Naive thymus-derived CD8-positive, alpha-beta T cell (primary cell): ENCODE data around the gene MYO5A. TPM values are rescaled to one million over a fixed set of nuclear protein-coding genes. Genes with fewer than 3 reads are reported as not detected.
"Not testable (repeated sequence)": the region's sequence is repeated elsewhere in the genome, so short reads cannot be mapped to it uniquely, and the experiment has no call there.

Experiments used
- ATAC-seq, 2 donors: fragments of 150-1000 bp; cut with Tn5 transposase in 1 of 2; sonication (Bioruptor Pico), chemical (Tn5 transposase) in 1 of 2; 1 replicate in 1 of 2; 2 replicates in 1 of 2; pipeline ENCODE4 v1.10.0; 2021; ENCODE audit warnings: mild to moderate bottlenecking in 2 of 2, moderate library complexity in 2 of 2
- POLR2A ChIA-PET: fragments of 350-600 bp; sonication (Branson Sonifier 250); formaldehyde crosslinking; loops from one replicate; lab custom pipeline; 2021; ENCODE audit warnings: antibody characterized with exemption; lab: Charles Lee
- DNase-seq, 10 donors: peaks; one replicate each; pipeline versions ENCODE4 v3.0.0 to v3.0.0-alpha.2; 2020 to 2022
- H3K27ac Mint-ChIP-seq, 10 donors: one replicate each; pipeline ENCODE4 v1.8.0; 2020 to 2022; ENCODE audit warnings: mild to moderate bottlenecking in 10 of 10, mixed read lengths in 10 of 10, moderate library complexity in 4 of 10, inconsistent platforms in 1 of 10
- H3K27me3 Mint-ChIP-seq, 5 donors: one replicate each; pipeline ENCODE4 v1.8.0; 2021 to 2022; ENCODE audit warnings: mixed read lengths in 5 of 5
- H3K36me3 Mint-ChIP-seq, 3 donors: one replicate each; pipeline ENCODE4 v1.8.0; 2020 to 2022; ENCODE audit warnings: mixed read lengths in 3 of 3, mild to moderate bottlenecking in 2 of 3, inconsistent platforms in 1 of 3
- H3K4me1 Mint-ChIP-seq, 4 donors: one replicate each; pipeline ENCODE4 v1.8.0; 2021 to 2022; ENCODE audit warnings: mixed read lengths in 4 of 4
- H3K4me3 Mint-ChIP-seq, 10 donors: one replicate each; pipeline ENCODE4 v1.8.0; 2020 to 2022; ENCODE audit warnings: mild to moderate bottlenecking in 10 of 10, mixed read lengths in 10 of 10, moderate library complexity in 6 of 10, inconsistent platforms in 1 of 10
- H3K9me3 Mint-ChIP-seq, 9 donors: one replicate each; pipeline ENCODE4 v1.8.0; 2020 to 2022; ENCODE audit warnings: mixed read lengths in 9 of 9, mild to moderate bottlenecking in 3 of 9, inconsistent platforms in 1 of 9, moderate library complexity in 1 of 9
- polyA plus RNA-seq, 3 donors: library from polyadenylated mRNA; unstranded; fragments of 300-500 nt; fragmentation: Illumina TruSeq; gene quantifications; one replicate each; pipeline ENCODE4 v1.2.3, GENCODE V29; 2021
- total RNA-seq, 8 experiments: library from RNA in 2 of 8; stranded (reverse) in 2 of 8; gene quantifications; one replicate each; pipeline ENCODE4 v1.2.3 and lab custom pipeline; 2021 to 2026

The MYO5A gene
- total and polyA plus RNA-seq, 5 experiments from 2014 or later: 2.3 to 23.2 (median 5.6) TPM

- DNase-seq (no peak), ATAC-seq (no peak)
- Mint-ChIP-seq H3K27ac (no peak overlapping the region), H3K4me1 (peaks cover 9 to 31% (median 23%) of the 10 kb centered on the region in 4 donors), H3K36me3 (no peaks in the 10 kb centered on the region), H3K9me3 (no peaks in the 10 kb centered on the region), H3K27me3 (no peaks in the 10 kb centered on the region), H3K4me3 (no peak overlapping the region)
- POLR2A ChIA-PET: interaction anchor here (0.7 kb wide), 1 partner anchor 8 kb away, joined by 3 read pairs; no protein-coding TSS in a partner anchor
These were observed 32.5 kb downstream of the MYO5A start for GRCh38 chr15:52496175-52496574.

GRCh38 chr15:52495125-52495524, 33.6 kb downstream of the MYO5A start:
- no peaks in the 10 kb centered on the region for H3K36me3 Mint-ChIP-seq
- H3K27me3 Mint-ChIP-seq: no peaks in the 10 kb centered on the region
- POLR2A ChIA-PET: no interaction called here
- no peak overlapping the region for H3K4me3 Mint-ChIP-seq
- DNase-seq (no peak), ATAC-seq (no peak)
- H3K27ac Mint-ChIP-seq: peak overlapping the region in 1 of 10 donors; percentile 32
- H3K9me3 Mint-ChIP-seq: no peaks in the 10 kb centered on the region
- peaks cover 12 to 35% (median 26%) of the 10 kb centered on the region in 4 donors for H3K4me1 Mint-ChIP-seq

- DNase-seq: no peak
- no peak for ATAC-seq
- no peak overlapping the region for H3K4me3 Mint-ChIP-seq
- no peaks in the 10 kb centered on the region for H3K36me3 Mint-ChIP-seq
- peaks cover 11 to 46% (median 33%) of the 10 kb centered on the region in 4 donors for H3K4me1 Mint-ChIP-seq
- H3K27ac Mint-ChIP-seq: no peak overlapping the region
- H3K27me3 Mint-ChIP-seq: no peaks in the 10 kb centered on the region
- no peaks in the 10 kb centered on the region for H3K9me3 Mint-ChIP-seq
- POLR2A ChIA-PET: no interaction called here
These were observed 34.7 kb downstream of the MYO5A start for GRCh38 chr15:52493968-52494367.

- H3K4me3 Mint-ChIP-seq: no peak overlapping the region
- H3K27ac Mint-ChIP-seq: peak overlapping the region in 1 of 10 donors; percentile 53
- no peaks in the 10 kb centered on the region for H3K36me3 Mint-ChIP-seq
- no peak for DNase-seq
- no peaks in the 10 kb centered on the region for H3K27me3 Mint-ChIP-seq
- H3K9me3 Mint-ChIP-seq: no peaks in the 10 kb centered on the region
- POLR2A ChIA-PET: no interaction called here
- ATAC-seq: no peak
- peaks cover 19 to 61% (median 43%) of the 10 kb centered on the region in 4 donors for H3K4me1 Mint-ChIP-seq
These were observed 36.5 kb downstream of the MYO5A start for GRCh38 chr15:52492132-52492531.

- ATAC-seq (no peak), DNase-seq (no peak)
- H3K27me3 Mint-ChIP-seq: no peaks in the 10 kb centered on the region
- POLR2A ChIA-PET: no interaction called here
- peaks cover 23 to 67% (median 46%) of the 10 kb centered on the region in 4 donors for H3K4me1 Mint-ChIP-seq
- no peak overlapping the region for H3K27ac Mint-ChIP-seq
- no peaks in the 10 kb centered on the region for H3K9me3 Mint-ChIP-seq
- no peak overlapping the region for H3K4me3 Mint-ChIP-seq
- no peaks in the 10 kb centered on the region for H3K36me3 Mint-ChIP-seq
These were observed 37.2 kb downstream of the MYO5A start for GRCh38 chr15:52491472-52491871.

GRCh38 chr15:52489430-52489829, 39.2 kb downstream of the MYO5A start:
- H3K36me3 Mint-ChIP-seq, H3K9me3 Mint-ChIP-seq, POLR2A ChIA-PET, H3K27me3 Mint-ChIP-seq: not testable (repeated sequence)
- Mint-ChIP-seq H3K4me3 (peak overlapping the region in 2 of 10 donors; percentile 4 to 53), H3K4me1 (peaks cover 24 to 64% (median 46%) of the 10 kb centered on the region in 4 donors), H3K27ac (peak overlapping the region in 3 of 10 donors; percentile 10 to 49 (median 20))
- DNase-seq: peak in 2 of 10 donors; percentile 13 to 22
- peak; percentile 53 to 55 for ATAC-seq

GRCh38 chr15:52488830-52489229, 39.9 kb downstream of the MYO5A start:
- Mint-ChIP-seq H3K27ac (peak overlapping the region in 1 of 10 donors; percentile 61), H3K36me3 (no peaks in the 10 kb centered on the region), H3K9me3 (no peaks in the 10 kb centered on the region), H3K27me3 (no peaks in the 10 kb centered on the region), H3K4me3 (peak overlapping the region in 4 of 10 donors; percentile 15 to 53 (median 24)), H3K4me1 (peaks cover 24 to 68% (median 48%) of the 10 kb centered on the region in 4 donors)
- DNase-seq (no peak), ATAC-seq (no peak)
- POLR2A ChIA-PET: no interaction called here

GRCh38 chr15:52486003-52486996, 42.4 kb downstream of the MYO5A start:
- ATAC-seq: no peak
- Mint-ChIP-seq H3K27ac (peak overlapping the region in 3 of 10 donors; percentile 4 to 33 (median 31)), H3K4me3 (peak overlapping the region in 2 of 10 donors; percentile 7 to 15), H3K9me3 (no peaks in the 10 kb centered on the region), H3K36me3 (no peaks in the 10 kb centered on the region), H3K4me1 (peaks cover 39 to 75% (median 67%) of the 10 kb centered on the region in 4 donors), H3K27me3 (no peaks in the 10 kb centered on the region)
- no peak for DNase-seq
- POLR2A ChIA-PET: no interaction called here

GRCh38 chr15:52485290-52485689, 43.4 kb downstream of the MYO5A start:
- no peaks in the 10 kb centered on the region for H3K36me3 Mint-ChIP-seq
- H3K4me1 Mint-ChIP-seq: peaks cover 42 to 80% (median 75%) of the 10 kb centered on the region in 4 donors
- ATAC-seq (no peak), DNase-seq (no peak)
- POLR2A ChIA-PET: no interaction called here
- H3K4me3 Mint-ChIP-seq: no peak overlapping the region
- no peaks in the 10 kb centered on the region for H3K9me3 Mint-ChIP-seq
- no peak overlapping the region for H3K27ac Mint-ChIP-seq
- H3K27me3 Mint-ChIP-seq: no peaks in the 10 kb centered on the region

- ATAC-seq: no peak
- Mint-ChIP-seq H3K9me3 (no peaks in the 10 kb centered on the region), H3K4me3 (no peak overlapping the region), H3K27ac (peak overlapping the region in 4 of 10 donors; percentile 10 to 81 (median 48)), H3K4me1 (peaks cover 39 to 73% (median 70%) of the 10 kb centered on the region in 4 donors), H3K27me3 (no peaks in the 10 kb centered on the region), H3K36me3 (no peaks in the 10 kb centered on the region)
- no peak for DNase-seq
- POLR2A ChIA-PET: no interaction called here
These were observed 45.0 kb downstream of the MYO5A start for GRCh38 chr15:52483707-52484106.

GRCh38 chr15:52481915-52482314, 46.8 kb downstream of the MYO5A start:
- DNase-seq: peak in 9 of 10 donors; percentile 35 to 91 (median 80)
- POLR2A ChIA-PET: interaction anchor here (0.7 to 1.1 kb wide), 5 partner anchors 47 to 248 kb away, joined by 3 to 4 read pairs (median 3); partner anchors contain the start of gene MYO5A

GRCh38 chr15:52480990-52481389, 47.7 kb downstream of the MYO5A start:
- POLR2A ChIA-PET: no interaction called here
- H3K27ac Mint-ChIP-seq: peak overlapping the region in 2 of 10 donors; percentile 36 to 81
- no peaks in the 10 kb centered on the region for H3K27me3 Mint-ChIP-seq
- DNase-seq: no peak
- no peak for ATAC-seq
- H3K36me3 Mint-ChIP-seq: peaks cover 0 to 2% (median 0%) of the 10 kb centered on the region in 3 donors
- H3K9me3 Mint-ChIP-seq: no peaks in the 10 kb centered on the region
- H3K4me3 Mint-ChIP-seq: peak overlapping the region in 4 of 10 donors; percentile 26 to 73 (median 48)
- H3K4me1 Mint-ChIP-seq: peaks cover 28 to 62% (median 59%) of the 10 kb centered on the region in 4 donors

More at GRCh38 chr15:52481915-52482314, 46.8 kb downstream of the MYO5A start:
- H3K4me1 Mint-ChIP-seq: peaks cover 37 to 70% (median 66%) of the 10 kb centered on the region in 4 donors
- no peaks in the 10 kb centered on the region for H3K9me3 Mint-ChIP-seq
- H3K27ac Mint-ChIP-seq: peak overlapping the region in 9 of 10 donors; percentile 60 to 90 (median 81)
- peak overlapping the region in 9 of 10 donors; percentile 4 to 73 (median 45) for H3K4me3 Mint-ChIP-seq
- peaks cover 0 to 2% (median 0%) of the 10 kb centered on the region in 3 donors for H3K36me3 Mint-ChIP-seq
- no peaks in the 10 kb centered on the region for H3K27me3 Mint-ChIP-seq
- peak; percentile 99 to 100 for ATAC-seq

- no peak overlapping the region for H3K4me3 Mint-ChIP-seq
- POLR2A ChIA-PET: no interaction called here
- ATAC-seq (no peak), DNase-seq (no peak)
- peak overlapping the region in 2 of 10 donors; percentile 72 to 82 for H3K27ac Mint-ChIP-seq
- peaks cover 4 to 22% (median 9%) of the 10 kb centered on the region in 9 donors for H3K9me3 Mint-ChIP-seq
- peaks cover 6 to 13% (median 9%) of the 10 kb centered on the region in 3 donors for H3K36me3 Mint-ChIP-seq
- peaks cover 21 to 54% (median 32%) of the 10 kb centered on the region in 4 donors for H3K4me1 Mint-ChIP-seq
- H3K27me3 Mint-ChIP-seq: no peaks in the 10 kb centered on the region
These were observed 62.0 kb downstream of the MYO5A start for GRCh38 chr15:52466716-52467115.
